ENCODE measurements around the gene GH1. TPM values are rescaled to one million over a fixed set of nuclear protein-coding genes. Genes with fewer than 3 reads are reported as not detected.
A peak's percentile ranks its signal among the peaks of the same experiment; 100 is the strongest.

GH1 gene
- total and polyA plus RNA-seq, 2 donors (not counting 1 experiment from before 2014, with no cell fraction given), result 1.7 to 2.3 TPM

DNA sequence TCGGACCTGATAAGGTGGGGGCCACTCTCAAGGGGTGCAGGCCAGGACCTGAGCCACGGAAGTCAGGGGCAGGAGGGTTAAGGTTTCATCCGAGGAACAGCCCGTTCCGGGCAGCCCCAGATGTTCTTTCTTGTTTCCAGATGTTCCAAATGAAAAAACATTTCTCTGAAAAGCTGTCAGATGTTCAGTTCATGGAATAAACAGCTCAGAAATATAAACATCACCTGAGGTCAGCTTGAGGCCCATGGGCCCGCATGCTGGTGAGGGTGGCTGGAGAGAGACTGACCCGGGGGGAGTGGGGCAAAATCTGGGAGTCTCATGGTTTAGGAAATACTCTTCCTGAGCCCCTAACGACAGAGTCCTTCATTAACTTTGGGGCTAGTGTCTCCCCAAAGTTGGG, 15.0 kb upstream of the GH1 start:
- POLR2A ChIA-PET, result interaction anchor here (0.7 to 12.1 kb wide), 7 partner anchors 9 to 522 kb away, joined by 3 to 360 read pairs (median 8); partner anchors contain the start of genes GH1 and ICAM2
- no peak overlapping the region for H2AFZ ChIP-seq (ENCODE audit: insufficient read depth, low read depth, low read length, poor library complexity, severe bottlenecking)
- TF ChIP-seq EZH2 (IDR thresholded peaks at IDR 0.05; ENCODE audit: borderline replicate concordance, insufficient read depth, low read depth, low read length, poor library complexity, severe bottlenecking), result no peak
- TF ChIP-seq, protein P1, sequence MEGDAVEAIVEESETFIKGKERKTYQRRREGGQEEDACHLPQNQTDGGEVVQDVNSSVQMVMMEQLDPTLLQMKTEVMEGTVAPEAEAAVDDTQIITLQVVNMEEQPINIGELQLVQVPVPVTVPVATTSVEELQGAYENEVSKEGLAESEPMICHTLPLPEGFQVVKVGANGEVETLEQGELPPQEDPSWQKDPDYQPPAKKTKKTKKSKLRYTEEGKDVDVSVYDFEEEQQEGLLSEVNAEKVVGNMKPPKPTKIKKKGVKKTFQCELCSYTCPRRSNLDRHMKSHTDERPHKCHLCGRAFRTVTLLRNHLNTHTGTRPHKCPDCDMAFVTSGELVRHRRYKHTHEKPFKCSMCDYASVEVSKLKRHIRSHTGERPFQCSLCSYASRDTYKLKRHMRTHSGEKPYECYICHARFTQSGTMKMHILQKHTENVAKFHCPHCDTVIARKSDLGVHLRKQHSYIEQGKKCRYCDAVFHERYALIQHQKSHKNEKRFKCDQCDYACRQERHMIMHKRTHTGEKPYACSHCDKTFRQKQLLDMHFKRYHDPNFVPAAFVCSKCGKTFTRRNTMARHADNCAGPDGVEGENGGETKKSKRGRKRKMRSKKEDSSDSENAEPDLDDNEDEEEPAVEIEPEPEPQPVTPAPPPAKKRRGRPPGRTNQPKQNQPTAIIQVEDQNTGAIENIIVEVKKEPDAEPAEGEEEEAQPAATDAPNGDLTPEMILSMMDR (IDR thresholded peaks at IDR 0.05), result no peak
- CTCF ChIA-PET, result interaction anchor here (0.6 to 26.0 kb wide), 9 partner anchors 8 to 200 kb away, joined by 3 to 834 read pairs (median 12); partner anchors contain the start of gene GH1
- H3K27ac Mint-ChIP-seq, result peak overlapping the region; percentile 97
- peak overlapping the region; percentile 83 to 85 for H3K27ac ChIP-seq (ENCODE audit: low read length in 2 of 2)
- peak overlapping the region; percentile 97 for H3K4me2 ChIP-seq (replicated peaks; ENCODE audit: low read depth, low read length, poor library complexity, severe bottlenecking)
- 90% methylated on average over 5 of the region's 8 CpGs for WGBS (ENCODE audit: insufficient coverage)
- peaks cover 0 to 32% of the 10 kb centered on the region in 2 experiments for H3K36me3 ChIP-seq (replicated peaks in 1 of 2; ENCODE audit: control extremely low read depth in 1 of 2, control insufficient read depth in 1 of 2, extremely low read depth in 1 of 2, insufficient read depth in 2 of 2, low read length in 1 of 2)
- DNase-seq (no peak), ATAC-seq (ENCODE audit: low read depth) (no peak)
- H3K4me1 ChIP-seq (ENCODE audit: control insufficient read depth in 2 of 2, insufficient read depth in 2 of 2, low read length in 2 of 2), result peaks cover 59 to 82% of the 10 kb centered on the region in 2 donors
- peaks cover 82% of the 10 kb centered on the region for H3K4me1 Mint-ChIP-seq
- peaks cover 35% of the 10 kb centered on the region for H4K20me1 ChIP-seq (ENCODE audit: control insufficient read depth, insufficient read depth, low read length, poor library complexity, severe bottlenecking)
- peak overlapping the region; percentile 97 for H3K9ac ChIP-seq (ENCODE audit: low read length)
- H3K27me3 Mint-ChIP-seq, result no peaks in the 10 kb centered on the region
- peaks cover 93% of the 10 kb centered on the region for H3K79me2 ChIP-seq (ENCODE audit: control insufficient read depth, insufficient read depth, low read length)
- H3K9me3 ChIP-seq (ENCODE audit: control extremely low read depth in 1 of 3, control insufficient read depth in 2 of 3, insufficient read depth in 1 of 3, low read length in 2 of 3), result peaks cover 0 to 15% (median 6%) of the 10 kb centered on the region in 3 donors
- intact Hi-C loops (cut with micrococcal nuclease), result loop anchor here (5.0 kb wide), 2 partner anchors 89 to 564 kb away; partner anchors contain the start of genes ICAM2 and POLG2
- no peaks in the 10 kb centered on the region for H3K9me3 Mint-ChIP-seq (ENCODE audit: insufficient read depth)
- peak overlapping the region in 4 of 5 experiments; percentile 94 to 100 (median 98) for H3K4me3 ChIP-seq (ENCODE audit: control extremely low read depth in 1 of 5, extremely low read depth in 1 of 5, insufficient read depth in 1 of 5, low read depth in 2 of 5, low read length in 4 of 5)
- H3K27me3 ChIP-seq (replicated peaks in 1 of 4; ENCODE audit: control extremely low read depth in 1 of 4, control insufficient read depth in 3 of 4, insufficient read depth in 4 of 4, low read length in 3 of 4), result no peaks in the 10 kb centered on the region
- peak overlapping the region; percentile 99 for H3K4me3 Mint-ChIP-seq

DNA sequence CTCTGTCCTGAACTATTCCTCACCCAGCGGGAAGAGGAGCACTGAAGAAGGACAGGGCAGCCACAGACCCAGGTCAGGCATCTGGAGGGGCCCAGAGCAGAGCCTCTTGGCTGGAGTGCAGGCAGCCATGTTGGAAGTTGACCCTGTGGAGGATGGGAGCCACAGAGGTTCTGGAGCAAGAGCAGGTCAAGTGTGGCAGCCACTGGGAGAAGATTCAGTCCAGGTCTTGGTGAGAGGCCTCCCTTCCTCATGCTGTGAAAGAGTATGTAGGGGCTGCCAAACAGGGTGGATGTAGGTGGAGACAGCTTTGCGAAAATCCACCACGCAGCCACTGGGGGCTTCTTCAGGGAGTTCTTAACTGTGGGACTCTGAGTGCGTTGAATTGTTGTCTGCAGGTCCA, 14.1 kb upstream of the GH1 start:
- peaks cover 83% of the 10 kb centered on the region for H3K4me1 Mint-ChIP-seq
- H3K36me3 ChIP-seq (replicated peaks in 1 of 2; ENCODE audit: control extremely low read depth in 1 of 2, control insufficient read depth in 1 of 2, extremely low read depth in 1 of 2, insufficient read depth in 2 of 2, low read length in 1 of 2), result peaks cover 0 to 41% of the 10 kb centered on the region in 2 experiments
- intact Hi-C loops (cut with micrococcal nuclease), result loop anchor here (1.0 to 5.0 kb wide), 4 partner anchors 10 to 565 kb away; partner anchors contain the start of genes ICAM2 and POLG2
- peak overlapping the region; percentile 99 for H3K4me3 Mint-ChIP-seq
- ChIA-PET POLR2A (interaction anchor here (0.6 to 12.1 kb wide), 12 partner anchors 8 to 214 kb away, joined by 3 to 360 read pairs (median 8); partner anchors contain the start of genes GH1 and ICAM2), CTCF (interaction anchor here (0.6 to 26.0 kb wide), 12 partner anchors 9 to 201 kb away, joined by 3 to 834 read pairs (median 10); partner anchors contain the start of gene GH1)
- no peaks in the 10 kb centered on the region for H3K27me3 ChIP-seq (replicated peaks in 1 of 4; ENCODE audit: control extremely low read depth in 1 of 4, control insufficient read depth in 3 of 4, insufficient read depth in 4 of 4, low read length in 3 of 4)
- H3K79me2 ChIP-seq (ENCODE audit: control insufficient read depth, insufficient read depth, low read length), result peaks cover 98% of the 10 kb centered on the region
- H2AFZ ChIP-seq (ENCODE audit: insufficient read depth, low read depth, low read length, poor library complexity, severe bottlenecking), result peak overlapping the region; percentile 50
- 10% methylated on average over 4 of the region's 4 CpGs for WGBS (ENCODE audit: insufficient coverage)
- peaks cover 63 to 82% of the 10 kb centered on the region in 2 donors for H3K4me1 ChIP-seq (ENCODE audit: control insufficient read depth in 2 of 2, insufficient read depth in 2 of 2, low read length in 2 of 2)
- DNase-seq (peak; percentile 51), ATAC-seq (ENCODE audit: low read depth) (no peak)
- H4K20me1 ChIP-seq (ENCODE audit: control insufficient read depth, insufficient read depth, low read length, poor library complexity, severe bottlenecking), result peaks cover 44% of the 10 kb centered on the region
- peak overlapping the region; percentile 83 to 85 for H3K27ac ChIP-seq (ENCODE audit: low read length in 2 of 2)
- H3K27me3 Mint-ChIP-seq, result no peaks in the 10 kb centered on the region
- peak overlapping the region; percentile 54 to 100 (median 97) for H3K4me3 ChIP-seq (ENCODE audit: control extremely low read depth in 1 of 5, extremely low read depth in 1 of 5, insufficient read depth in 1 of 5, low read depth in 2 of 5, low read length in 4 of 5)
- TF ChIP-seq, protein P1 (IDR thresholded peaks at IDR 0.05), result no peak
- TF ChIP-seq EZH2 (IDR thresholded peaks at IDR 0.05; ENCODE audit: borderline replicate concordance, insufficient read depth, low read depth, low read length, poor library complexity, severe bottlenecking), result no peak
- H3K9ac ChIP-seq (ENCODE audit: low read length), result peak overlapping the region; percentile 97
- H3K9me3 ChIP-seq (ENCODE audit: control extremely low read depth in 1 of 3, control insufficient read depth in 2 of 3, insufficient read depth in 1 of 3, low read length in 2 of 3), result peaks cover 0 to 15% (median 6%) of the 10 kb centered on the region in 3 donors
- H3K9me3 Mint-ChIP-seq (ENCODE audit: insufficient read depth), result no peaks in the 10 kb centered on the region
- H3K4me2 ChIP-seq (replicated peaks; ENCODE audit: low read depth, low read length, poor library complexity, severe bottlenecking), result peak overlapping the region; percentile 97
- peak overlapping the region; percentile 97 for H3K27ac Mint-ChIP-seq
